Mucosa of gallbladder (tissue), 1 donor: ENCODE results near the gene ANTXR1. TPM values are rescaled to one million over a fixed set of nuclear protein-coding genes. Genes with fewer than 3 reads are reported as not detected.

Experiments
- DNase-seq: peaks from one replicate; pipeline ENCODE4 v3.0.0-alpha.2; 2020; ENCODE audit warnings: low spot score
- total RNA-seq: library from RNA; stranded (reverse); gene quantifications from one replicate; pipeline ENCODE4 v1.2.1, GENCODE V29; 2021
- donor health status: DM: no; HTN: no; CAD: no.

The ANTXR1 gene
- total RNA-seq, 1 donor from 2014 or later = 142 TPM

- DNase-seq = no peak
These were observed 121.4 kb downstream of the ANTXR1 start for GRCh38 chr2:69134306-69134945.

GRCh38 chr2:69138247-69138772 lies 125.3 kb downstream of the ANTXR1 start:
- DNase-seq = no peak

GRCh38 chr2:69138793-69139459 lies 125.9 kb downstream of the ANTXR1 start:
- no peak for DNase-seq

GRCh38 chr2:69139778-69140670 lies 127.0 kb downstream of the ANTXR1 start:
- no peak for DNase-seq

GRCh38 chr2:69141061-69141460 lies 128.1 kb downstream of the ANTXR1 start:
- no peak for DNase-seq

GRCh38 chr2:69143748-69144360 lies 130.9 kb downstream of the ANTXR1 start:
- DNase-seq = no peak

- DNase-seq = no peak
These were observed 132.2 kb downstream of the ANTXR1 start for GRCh38 chr2:69145204-69145603.

- no peak for DNase-seq
These were observed 135.0 kb downstream of the ANTXR1 start for GRCh38 chr2:69147841-69148533.

- peak; percentile 50 for DNase-seq
These were observed 136.7 kb downstream of the ANTXR1 start for GRCh38 chr2:69149631-69150215.

GRCh38 chr2:69151931-69152330 lies 139.0 kb downstream of the ANTXR1 start:
- no peak for DNase-seq

- no peak for DNase-seq
These were observed 140.0 kb downstream of the ANTXR1 start for GRCh38 chr2:69152847-69153583.

GRCh38 chr2:69154106-69154505 lies 141.1 kb downstream of the ANTXR1 start:
- no peak for DNase-seq

GRCh38 chr2:69156624-69157023 lies 143.6 kb downstream of the ANTXR1 start:
- no peak for DNase-seq

- DNase-seq = no peak
These were observed 144.5 kb downstream of the ANTXR1 start for GRCh38 chr2:69157441-69157840.

- DNase-seq = no peak
These were observed 147.0 kb downstream of the ANTXR1 start for GRCh38 chr2:69159986-69160385.

GRCh38 chr2:69162057-69162456 lies 149.1 kb downstream of the ANTXR1 start:
- no peak for DNase-seq

- DNase-seq = no peak
These were observed 150.1 kb downstream of the ANTXR1 start for GRCh38 chr2:69163109-69163508.

- DNase-seq = no peak
These were observed 150.6 kb downstream of the ANTXR1 start for GRCh38 chr2:69163556-69163955.

GRCh38 chr2:69164061-69164778 lies 151.2 kb downstream of the ANTXR1 start:
- no peak for DNase-seq
